RWPE2 (cell line): ENCODE data around the gene DPP10.

Experiments
- ATAC-seq: fragments of 200-7000 bp; cut with Tn5 transposase; 3 replicates; pipeline ENCODE4 v1.9.1; 2021; ENCODE audit warnings: low read depth
- DNase-seq: peaks from one replicate; pipeline ENCODE4 v3.0.0-alpha.2; 2020; ENCODE audit warnings: low spot score
- H3K27ac ChIP-seq: fragments of 450-650 bp; 2 replicates; pipeline ENCODE4 v1.5.1; 2017; ENCODE audit warnings: mild to moderate bottlenecking; ENCODE audit not compliant: poor library complexity, severe bottlenecking
- H3K27me3 ChIP-seq: fragments of 250-450 bp; sonication (Bioruptor Pico); 2 replicates; pipeline ENCODE4 v1.5.1; 2021; ENCODE audit warnings: mild to moderate bottlenecking, moderate library complexity; ENCODE audit not compliant: insufficient read depth, poor library complexity, severe bottlenecking
- H3K36me3 ChIP-seq: fragments of 250-450 bp; sonication (Bioruptor Pico); 2 replicates; pipeline ENCODE4 v1.5.1; 2020; ENCODE audit warnings: low read depth, mild to moderate bottlenecking, moderate library complexity
- H3K4me1 ChIP-seq: fragments of 250-450 bp; sonication (Bioruptor Pico); 2 replicates; pipeline ENCODE4 v1.5.1; 2021; ENCODE audit warnings: mild to moderate bottlenecking, moderate library complexity; ENCODE audit not compliant: insufficient read depth, poor library complexity, severe bottlenecking
- H3K4me3 ChIP-seq: fragments of 250-450 bp; sonication (Bioruptor Pico); 2 replicates; pipeline ENCODE4 v1.5.1; 2021; ENCODE audit warnings: mild to moderate bottlenecking, moderate library complexity; ENCODE audit not compliant: severe bottlenecking
- H3K9me3 ChIP-seq: fragments of 250-450 bp; sonication (Bioruptor Pico); 2 replicates; pipeline ENCODE4 v1.5.1; 2021; ENCODE audit warnings: mild to moderate bottlenecking, moderate library complexity; ENCODE audit not compliant: severe bottlenecking
- CTCF ChIP-seq: fragments of 450-650 bp; IDR thresholded peaks from one replicate; pipeline ENCODE4 v1.5.1; 2017; ENCODE audit warnings: mild to moderate bottlenecking, moderate library complexity; ENCODE audit not compliant: poor library complexity, severe bottlenecking

Gene DPP10

GRCh38 chr2:115196587-115196986, 754.1 kb downstream of the DPP10 start:
- DNase-seq (no peak), ATAC-seq (no peak)
- TF ChIP-seq CTCF: no peak
- no peaks in the 10 kb centered on the region for H3K27me3 ChIP-seq
- no peaks in the 10 kb centered on the region for H3K9me3 ChIP-seq
- H3K36me3 ChIP-seq: no peaks in the 10 kb centered on the region
- H3K27ac ChIP-seq: no peak overlapping the region
- no peaks in the 10 kb centered on the region for H3K4me1 ChIP-seq
- no peak overlapping the region for H3K4me3 ChIP-seq

GRCh38 chr2:115199966-115200365, 757.5 kb downstream of the DPP10 start:
- Histone ChIP-seq H3K36me3 (no peaks in the 10 kb centered on the region), H3K4me1 (no peaks in the 10 kb centered on the region), H3K27me3 (no peaks in the 10 kb centered on the region), H3K27ac (no peak overlapping the region), H3K4me3 (no peak overlapping the region), H3K9me3 (no peaks in the 10 kb centered on the region)
- ATAC-seq: no peak
- no peak for TF ChIP-seq CTCF
- DNase-seq: no peak

- Histone ChIP-seq H3K27me3 (no peaks in the 10 kb centered on the region), H3K9me3 (no peaks in the 10 kb centered on the region), H3K4me1 (no peaks in the 10 kb centered on the region), H3K4me3 (no peak overlapping the region), H3K36me3 (no peaks in the 10 kb centered on the region), H3K27ac (no peak overlapping the region)
- no peak for TF ChIP-seq CTCF
- DNase-seq (no peak), ATAC-seq (no peak)
These were observed 758.9 kb downstream of the DPP10 start for GRCh38 chr2:115201386-115201785.

GRCh38 chr2:115208493-115209164, 766.2 kb downstream of the DPP10 start:
- DNase-seq (no peak), ATAC-seq (no peak)
- Histone ChIP-seq H3K9me3 (no peaks in the 10 kb centered on the region), H3K27me3 (no peaks in the 10 kb centered on the region), H3K36me3 (no peaks in the 10 kb centered on the region), H3K4me3 (no peak overlapping the region), H3K27ac (no peak overlapping the region), H3K4me1 (no peaks in the 10 kb centered on the region)
- no peak for TF ChIP-seq CTCF

GRCh38 chr2:115214050-115214449, 771.6 kb downstream of the DPP10 start:
- ATAC-seq (no peak), DNase-seq (no peak)
- no peak overlapping the region for H3K27ac ChIP-seq
- no peak for TF ChIP-seq CTCF
- H3K9me3 ChIP-seq: no peaks in the 10 kb centered on the region
- H3K4me3 ChIP-seq: no peak overlapping the region
- H3K36me3 ChIP-seq: no peaks in the 10 kb centered on the region
- no peaks in the 10 kb centered on the region for H3K27me3 ChIP-seq
- no peaks in the 10 kb centered on the region for H3K4me1 ChIP-seq
